GM03348 (cell line): ENCODE data around the gene PYROXD2.

ENCODE experiments used
- DNase-seq: peaks from one replicate; pipeline ENCODE4 v3.0.0; 2012; ENCODE audit warnings: low spot score

PYROXD2 gene

DNA sequence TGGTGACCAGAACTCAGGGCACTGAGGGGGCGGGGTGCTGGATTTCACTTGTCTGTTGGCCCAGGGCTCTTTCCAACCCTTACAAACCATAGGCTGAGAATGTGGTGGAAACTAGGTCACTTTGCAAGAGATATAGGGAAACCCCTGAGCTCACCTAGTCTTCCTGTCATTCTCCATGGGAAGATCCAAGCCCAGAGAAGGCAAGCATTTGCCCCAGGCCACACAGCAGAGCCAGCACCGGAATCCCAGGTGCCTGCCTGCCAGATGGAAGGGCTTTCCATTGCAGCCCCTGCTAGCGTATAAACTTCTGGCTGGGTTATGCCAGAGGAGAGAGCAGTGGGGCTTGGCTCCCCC lies 427 bp downstream of the PYROXD2 start:
- DNase-seq: no peak

DNA sequence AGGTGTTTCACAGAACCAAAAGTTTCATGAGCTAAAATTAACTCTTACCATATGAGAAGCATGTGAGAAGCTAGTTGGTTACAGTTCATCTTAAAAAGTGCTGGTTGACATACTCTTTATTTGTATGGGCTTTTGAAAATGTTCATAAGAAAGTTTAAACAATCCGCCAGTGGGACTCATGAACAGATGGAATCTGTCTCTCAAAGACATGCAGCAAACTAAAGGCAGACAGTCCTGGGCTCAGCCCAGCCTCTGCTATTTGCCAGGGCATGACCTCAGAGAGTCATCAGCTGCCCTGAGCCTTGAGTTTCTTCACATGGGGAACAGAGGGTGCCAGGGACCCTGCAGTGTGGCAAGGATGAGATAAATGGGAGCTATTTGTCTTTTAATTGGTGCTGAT lies 3.2 kb downstream of the PYROXD2 start:
- DNase-seq: peak; percentile 34

DNA sequence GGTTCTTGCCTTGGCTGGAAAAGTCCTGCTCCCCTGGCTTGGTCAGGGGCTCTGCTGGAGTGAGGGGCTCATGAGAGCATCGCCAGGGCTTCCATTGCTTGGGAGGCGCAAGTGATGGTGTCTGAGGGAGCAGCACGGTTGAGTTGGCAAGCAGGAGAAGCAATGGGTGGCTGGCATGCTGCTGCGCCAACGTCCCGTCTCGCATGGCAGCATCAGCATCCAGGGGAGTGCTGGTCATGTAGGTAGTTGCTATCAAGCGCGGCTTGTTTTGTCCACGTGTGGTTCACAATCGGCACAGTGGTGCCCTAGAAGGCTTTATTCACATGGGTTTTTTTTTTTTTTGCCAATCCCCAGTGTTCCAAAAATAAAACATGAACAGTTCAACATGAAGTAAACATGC lies 3.8 kb downstream of the PYROXD2 start:
- no peak for DNase-seq

DNA sequence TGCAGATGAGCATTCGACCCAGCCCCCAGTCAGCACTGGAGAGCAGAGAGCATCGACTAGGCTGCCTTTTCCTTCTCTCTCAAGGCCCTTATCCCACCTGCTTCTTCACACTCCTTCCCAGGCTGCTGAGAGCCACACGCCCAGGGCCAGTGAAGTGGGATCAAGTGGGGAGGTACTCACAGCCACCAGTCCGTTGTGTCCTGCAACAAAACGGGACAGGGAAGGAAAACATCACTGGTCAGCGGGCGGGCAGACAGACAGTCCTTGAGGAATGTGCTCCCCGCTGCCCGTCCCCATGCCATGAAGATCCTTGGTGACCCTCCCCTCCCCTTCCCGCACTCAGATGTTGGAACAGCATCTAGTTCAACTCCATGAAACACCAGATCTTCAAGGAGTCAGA lies 4.2 kb downstream of the PYROXD2 start:
- DNase-seq: no peak

DNA sequence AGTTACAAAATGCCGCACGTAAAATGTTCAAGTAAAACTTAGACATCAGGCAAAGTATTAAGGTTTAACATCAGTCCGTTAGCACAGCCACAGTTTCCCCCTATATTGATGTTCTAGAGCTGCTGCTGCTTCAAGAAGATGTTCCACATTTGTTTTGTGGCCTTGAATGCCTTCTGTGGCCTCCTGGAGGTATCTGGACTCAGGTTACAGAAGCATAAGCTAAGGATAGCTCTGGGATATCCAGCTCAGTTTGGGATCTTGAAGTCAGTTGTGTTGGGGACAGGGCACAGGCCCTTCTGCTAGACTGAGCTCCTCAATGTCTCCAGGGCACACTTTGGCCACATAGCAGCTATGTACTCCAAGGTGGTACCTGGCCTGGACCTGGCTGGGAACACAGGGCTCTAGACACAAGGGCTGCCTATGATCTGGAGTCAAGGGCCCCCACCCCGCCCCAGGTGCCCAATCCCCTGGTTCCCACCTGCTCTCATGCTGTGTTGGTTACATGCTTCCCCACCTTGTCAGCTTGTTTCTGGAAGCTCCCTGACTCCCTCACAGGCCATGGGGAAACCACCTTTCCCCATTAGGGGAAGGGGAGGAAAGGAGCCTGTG lies 4.7 kb downstream of the PYROXD2 start:
- DNase-seq: no peak

DNA sequence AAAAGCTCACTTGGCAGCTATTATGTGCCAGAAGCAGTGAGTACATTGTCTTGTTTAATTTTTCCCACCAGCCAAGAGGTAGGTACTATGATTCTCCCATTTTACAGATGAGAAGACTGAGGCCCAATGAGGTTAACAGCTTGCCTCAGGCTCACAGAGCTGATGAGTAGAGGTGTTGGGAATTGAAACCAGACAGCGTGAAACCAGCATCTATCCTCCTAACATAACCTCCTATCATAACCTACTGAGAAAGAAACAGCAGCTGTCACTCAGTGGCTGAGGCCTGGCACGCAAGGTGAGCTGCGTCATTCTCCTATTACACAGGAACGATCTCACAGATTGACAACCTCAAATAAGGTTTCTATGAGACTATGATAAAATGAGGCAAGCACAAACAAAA lies 6.2 kb downstream of the PYROXD2 start:
- DNase-seq: no peak

DNA sequence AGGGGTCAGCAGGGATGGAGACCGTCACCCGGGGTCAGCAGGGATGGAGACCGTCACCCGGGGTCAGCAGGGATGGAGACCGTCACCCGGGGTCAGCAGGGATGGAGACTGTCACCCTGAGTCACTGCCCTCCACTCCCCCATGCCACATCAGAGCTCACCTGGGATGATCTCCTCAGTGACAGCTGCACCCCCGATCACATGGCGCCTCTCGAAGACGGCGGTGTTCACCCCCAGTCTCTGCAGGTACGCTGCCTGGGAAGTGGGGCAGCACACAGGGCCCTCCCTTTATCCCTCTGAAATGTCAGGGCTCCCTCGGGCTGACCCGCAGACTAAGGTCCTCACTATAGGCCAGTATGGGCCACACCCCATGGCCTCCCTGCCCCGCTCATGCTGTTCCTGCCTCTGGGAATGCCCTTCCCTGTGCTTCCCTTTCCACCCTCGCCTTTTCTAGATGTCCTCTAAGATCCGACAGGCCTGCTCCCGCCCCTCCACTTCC lies 7.2 kb downstream of the PYROXD2 start:
- DNase-seq: no peak

DNA sequence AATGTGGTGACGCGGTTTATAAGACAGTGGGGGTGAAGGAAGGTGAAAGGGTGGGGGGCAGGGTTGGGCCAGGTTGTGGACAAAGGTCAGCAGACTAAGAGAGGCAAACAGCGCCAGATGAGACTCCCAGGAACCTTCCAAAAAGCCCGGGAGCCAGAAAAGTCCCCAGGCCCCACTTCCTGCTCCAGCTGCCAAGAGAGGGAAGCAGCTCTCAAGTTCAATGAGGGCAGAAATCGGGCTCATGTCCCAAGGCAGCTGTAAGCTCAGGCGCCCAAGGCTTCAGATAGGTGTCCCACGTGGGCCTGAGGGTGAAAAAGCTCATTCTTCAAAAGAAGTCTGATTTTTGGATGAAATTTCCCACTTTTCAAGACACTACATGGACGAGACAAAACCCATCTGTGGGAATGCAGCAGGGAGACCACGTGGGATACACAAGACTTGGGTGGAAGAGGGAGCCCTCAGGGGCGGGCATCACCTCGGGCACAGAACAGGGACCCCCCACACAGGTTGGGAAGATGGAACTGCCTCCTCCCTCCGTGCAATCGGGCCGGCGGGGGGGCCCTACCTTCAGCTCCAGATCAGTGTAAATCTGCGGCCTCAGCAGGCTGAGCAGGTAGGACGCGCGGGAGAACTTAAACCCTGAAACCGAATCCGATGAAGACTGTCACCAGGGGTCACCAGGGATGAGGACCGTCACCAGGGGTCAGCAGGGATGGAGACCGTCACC lies 7.8 kb downstream of the PYROXD2 start:
- DNase-seq: no peak

DNA sequence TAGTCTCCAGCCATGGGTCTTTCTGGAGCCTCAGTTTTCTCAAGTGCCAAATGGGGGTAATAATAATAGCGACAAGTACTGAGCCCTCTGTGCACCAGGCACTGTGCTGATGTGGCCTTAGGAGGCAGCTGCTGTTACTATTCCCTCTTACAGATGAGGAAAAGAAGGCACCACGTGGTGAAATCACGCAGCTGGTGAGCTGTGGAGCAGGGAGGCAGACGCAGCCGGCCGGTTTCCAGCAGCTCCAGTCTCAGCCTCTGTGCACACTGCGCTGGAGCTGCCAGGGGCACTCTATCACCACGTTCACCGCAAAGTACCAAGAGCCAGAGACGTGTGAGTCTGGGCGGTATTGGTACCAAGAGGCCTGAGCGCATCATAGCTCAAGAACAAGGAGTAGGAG lies 9.6 kb downstream of the PYROXD2 start:
- DNase-seq: no peak

DNA sequence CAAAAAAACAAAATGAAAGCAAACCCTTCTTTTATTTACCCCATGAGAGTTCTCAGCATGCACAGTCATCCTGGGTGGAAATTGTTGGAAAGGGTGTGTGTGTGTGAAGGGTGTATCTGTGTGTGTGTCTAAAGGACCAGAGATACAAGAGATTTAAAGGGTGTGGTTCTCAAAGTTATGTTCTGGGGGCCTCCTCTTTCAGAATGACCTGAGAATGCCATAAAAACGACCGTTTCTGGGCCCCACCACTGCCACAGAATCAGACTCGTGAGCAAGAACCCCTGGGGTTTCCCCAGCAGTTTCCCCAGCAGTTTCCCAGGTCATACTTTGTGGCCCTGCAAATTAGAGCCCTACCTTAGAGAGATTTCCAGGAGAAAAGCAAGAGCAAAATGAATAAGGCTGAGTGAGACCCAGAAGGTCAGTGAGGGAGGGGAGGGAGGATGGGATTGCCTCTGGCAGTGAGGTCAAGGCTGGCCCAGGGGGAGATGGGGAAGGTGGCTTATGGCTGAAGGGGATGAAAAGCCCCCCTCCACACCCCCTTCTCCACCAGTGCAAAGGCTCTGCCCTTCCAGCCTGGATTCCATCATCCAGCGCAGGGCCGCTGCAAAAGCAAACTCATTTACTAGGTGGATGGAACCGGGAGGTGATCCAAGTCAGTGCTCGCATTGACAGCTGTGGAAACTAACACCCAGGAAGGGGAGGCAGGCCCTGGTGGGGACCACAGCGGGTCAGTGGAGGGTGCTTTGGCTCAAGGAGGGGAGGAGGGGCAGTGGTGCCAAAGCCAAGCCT lies 10.2 kb downstream of the PYROXD2 start:
- peak; percentile 67 for DNase-seq

DNA sequence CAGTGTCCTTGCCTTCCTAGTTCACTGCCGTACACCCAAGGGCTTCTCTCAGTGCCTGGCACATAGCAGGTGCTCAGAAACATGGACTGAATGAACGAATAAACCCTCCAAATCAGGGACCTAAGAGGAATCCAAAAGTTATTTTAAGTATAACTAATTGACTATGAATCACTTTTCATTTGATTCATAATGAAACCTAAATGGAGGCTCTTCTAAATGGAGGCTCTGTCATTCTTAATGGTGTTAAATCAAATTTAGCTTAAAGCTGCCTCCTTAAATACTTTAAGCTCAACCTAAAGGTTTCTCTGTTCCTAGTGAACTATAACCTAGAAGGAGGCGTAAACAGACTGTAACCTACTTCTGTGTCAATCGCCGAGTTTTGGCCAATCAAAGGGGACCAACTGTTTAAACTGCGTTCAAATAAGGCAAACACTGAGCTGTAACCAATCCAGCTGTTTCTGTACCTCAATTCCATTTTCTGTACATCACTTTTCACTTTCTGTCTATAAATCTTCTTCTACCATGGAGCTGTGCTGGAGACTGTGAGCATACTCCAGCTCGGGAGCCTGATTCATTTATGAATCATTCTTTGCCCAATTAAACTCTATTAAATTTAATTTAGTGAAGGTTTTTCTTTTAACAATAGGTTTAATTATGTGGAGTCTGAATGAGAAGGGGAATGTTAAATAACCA lies 11.0 kb downstream of the PYROXD2 start:
- peak; percentile 49 for DNase-seq

DNA sequence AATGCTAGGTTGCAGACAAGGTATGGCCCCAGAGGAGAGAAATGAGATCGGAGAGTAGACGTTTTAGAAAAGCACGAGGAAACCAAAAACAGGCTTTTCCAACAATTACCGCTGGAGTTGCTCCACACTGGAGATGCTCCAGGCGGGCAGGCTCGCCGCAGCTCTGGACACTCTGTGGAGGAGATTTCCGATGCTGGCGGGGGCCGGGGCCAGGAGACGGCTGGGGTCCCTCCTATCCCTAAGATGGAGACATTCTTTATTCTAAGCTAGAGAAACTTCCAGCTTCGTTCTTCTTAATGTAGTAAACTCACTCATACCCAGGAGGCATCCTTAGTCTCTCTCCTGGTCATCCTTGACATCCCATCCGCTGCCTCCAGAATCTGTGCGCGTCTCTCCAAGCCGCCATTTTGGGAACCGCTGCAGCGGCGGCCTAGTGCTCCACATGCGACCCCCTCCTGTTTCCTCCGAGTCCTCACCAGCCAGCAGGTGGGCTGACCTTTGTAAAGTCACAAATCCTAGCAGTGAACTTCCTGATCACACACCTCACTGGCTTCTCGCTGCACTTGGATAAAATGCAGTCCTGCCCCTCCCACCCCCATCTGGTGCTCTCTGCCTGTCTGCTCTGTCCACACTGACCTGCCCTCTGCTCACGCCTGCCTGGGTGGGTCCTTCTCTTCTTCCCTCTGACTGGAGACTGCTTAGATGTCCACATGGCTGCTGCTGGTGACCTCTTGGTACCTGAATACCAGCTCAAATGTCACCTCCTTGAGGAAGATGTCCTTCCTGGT lies 11.9 kb downstream of the PYROXD2 start:
- no peak for DNase-seq

DNA sequence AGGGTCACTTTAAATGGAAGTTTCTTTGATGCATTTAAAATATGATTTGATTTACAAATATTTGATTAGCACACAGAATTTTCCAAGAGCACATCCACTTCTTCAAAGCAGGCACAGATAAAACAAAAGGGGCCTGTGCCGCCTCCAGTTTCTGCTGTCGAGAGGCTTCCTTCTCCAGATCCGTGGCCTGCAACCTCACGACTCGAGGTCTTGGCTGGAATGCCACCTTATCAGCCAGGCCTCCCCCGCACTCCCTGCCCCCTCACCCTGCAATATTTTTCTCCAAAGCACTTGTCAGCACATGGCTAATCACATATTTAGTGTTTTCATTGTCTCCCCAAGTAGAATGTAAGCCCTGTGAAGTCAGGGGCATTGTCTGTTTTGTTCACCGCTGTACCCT lies 12.5 kb downstream of the PYROXD2 start:
- DNase-seq: no peak

DNA sequence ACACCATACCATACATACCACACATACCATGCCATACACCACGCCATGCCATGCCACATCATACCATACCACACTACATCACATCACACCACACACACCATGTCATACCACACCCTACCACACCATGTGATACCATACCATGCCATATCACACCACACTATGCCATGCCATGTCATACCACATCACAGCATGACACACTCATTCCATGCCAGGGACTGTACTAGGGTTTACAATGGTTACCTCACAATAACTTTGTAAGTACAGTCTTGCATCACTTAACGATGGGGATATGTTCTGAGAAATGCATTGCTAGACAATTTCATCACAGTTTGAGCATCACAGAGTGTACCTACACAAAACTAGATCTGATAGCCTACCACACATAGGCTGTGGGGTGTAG lies 14.5 kb downstream of the PYROXD2 start:
- DNase-seq: no peak

DNA sequence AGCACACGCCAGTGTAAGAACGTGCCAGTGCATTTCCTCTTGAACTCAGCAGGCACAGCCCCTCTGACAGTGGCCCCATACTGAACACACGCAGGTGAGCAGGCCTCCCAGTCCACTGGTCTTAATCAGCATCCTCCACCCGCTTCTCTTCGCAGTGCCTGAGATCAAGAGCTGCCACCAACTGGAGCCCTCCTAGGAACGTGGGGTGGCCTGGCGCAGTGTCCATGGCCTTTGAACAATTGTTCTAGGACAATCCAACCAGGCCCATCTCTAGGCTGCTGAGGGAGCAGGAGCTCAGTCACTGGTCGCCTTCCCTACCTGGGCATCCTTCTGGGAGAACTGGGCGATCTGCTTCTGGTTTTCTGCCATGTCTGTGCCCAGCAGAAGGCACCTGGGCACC lies 15.2 kb downstream of the PYROXD2 start:
- DNase-seq: no peak

DNA sequence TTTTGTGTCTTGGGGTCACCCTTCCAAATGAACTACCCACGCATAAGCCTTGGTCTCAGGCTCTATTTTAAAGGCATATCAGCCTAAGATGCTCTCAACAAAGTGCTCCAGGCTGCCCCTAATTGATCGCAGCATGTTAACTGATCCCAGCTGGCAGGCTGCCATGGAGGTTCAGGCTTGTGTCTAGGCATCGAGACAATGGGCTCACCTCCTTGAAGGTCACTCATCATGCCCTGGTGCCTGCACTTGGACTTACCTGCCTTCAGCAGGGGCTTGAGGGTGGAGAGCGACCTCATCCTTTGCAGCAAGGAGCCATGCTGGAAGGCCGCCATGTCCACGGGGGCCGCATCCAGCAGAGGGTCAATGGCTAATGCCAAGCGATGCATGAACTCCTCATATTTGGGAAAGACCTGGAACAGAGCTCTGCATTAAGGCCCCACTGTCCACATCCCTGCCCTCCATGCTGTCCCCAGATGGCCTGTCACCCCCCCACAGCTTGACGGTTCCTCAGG lies 17.8 kb downstream of the PYROXD2 start:
- no peak for DNase-seq

DNA sequence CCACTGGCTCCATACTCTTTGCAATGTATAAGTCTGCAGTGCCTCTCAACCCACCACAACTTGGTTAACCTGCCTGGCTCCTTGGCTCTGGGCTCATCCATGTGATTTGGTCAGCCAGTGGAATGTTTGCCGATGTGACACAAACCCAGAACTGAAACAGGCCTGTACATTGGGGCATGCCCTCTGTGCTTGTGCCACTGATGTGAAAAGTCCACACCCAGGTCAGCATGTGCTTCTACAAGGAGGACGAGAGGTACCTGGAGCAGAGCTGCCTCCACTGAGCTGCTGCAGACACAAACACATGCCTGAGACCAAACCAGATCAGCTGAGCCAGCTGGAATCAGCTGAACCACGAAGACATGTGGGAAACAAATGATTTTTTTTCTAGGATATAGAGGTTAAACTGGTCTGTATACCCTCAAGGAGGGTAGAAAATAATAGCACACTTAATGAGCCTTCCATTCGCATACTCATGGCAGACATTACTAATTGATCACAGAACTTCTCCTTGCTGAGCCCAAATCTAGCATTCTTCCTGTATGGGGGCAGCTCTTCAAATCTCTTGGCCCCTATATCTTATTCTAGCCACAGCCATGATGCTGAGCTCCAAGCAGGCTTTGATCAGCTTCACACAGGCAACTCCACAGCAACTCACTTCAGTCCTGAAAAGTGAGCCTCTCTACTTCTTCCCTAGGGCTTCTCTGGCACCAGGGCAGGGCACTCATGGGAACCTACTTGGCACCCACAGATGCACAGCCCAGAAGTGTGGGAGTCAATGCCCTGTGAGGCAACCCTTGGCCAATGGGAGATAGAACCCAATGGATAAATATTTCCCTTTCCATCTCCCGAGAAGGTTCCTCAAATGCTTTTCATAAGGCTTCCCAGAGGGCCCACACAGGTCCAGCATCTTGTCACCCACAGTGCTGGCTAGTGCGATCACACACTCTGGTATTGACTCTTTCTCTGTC lies 18.6 kb downstream of the PYROXD2 start:
- no peak for DNase-seq

DNA sequence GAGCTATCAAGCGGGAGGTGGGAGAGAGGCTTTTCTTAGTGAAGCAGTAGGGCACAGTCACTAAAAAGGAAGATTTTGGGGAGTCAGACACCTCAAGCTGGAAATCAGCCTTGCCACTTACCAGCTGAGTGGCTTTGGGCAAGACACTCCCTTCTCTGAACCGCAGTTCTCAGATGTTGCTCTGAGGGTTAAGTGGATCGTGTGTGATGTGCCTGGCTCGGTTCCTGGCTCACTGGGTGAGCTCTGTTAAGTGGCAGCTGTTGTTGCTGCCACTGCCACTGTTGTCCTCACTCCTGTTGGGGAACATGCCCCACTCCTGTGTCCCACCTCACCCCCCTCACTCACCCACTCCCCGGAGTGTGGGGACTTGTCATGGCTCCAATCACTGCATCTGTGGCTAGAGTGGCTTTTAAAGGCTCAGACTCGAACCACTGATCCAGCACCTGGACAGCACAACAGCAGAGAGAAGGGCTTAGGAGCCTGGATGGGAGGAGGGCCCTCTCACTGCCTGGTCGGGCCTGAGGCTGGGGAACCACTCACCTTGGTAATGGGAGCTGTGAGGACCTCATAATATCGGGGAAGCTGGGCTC lies 20.0 kb downstream of the PYROXD2 start:
- no peak for DNase-seq

DNA sequence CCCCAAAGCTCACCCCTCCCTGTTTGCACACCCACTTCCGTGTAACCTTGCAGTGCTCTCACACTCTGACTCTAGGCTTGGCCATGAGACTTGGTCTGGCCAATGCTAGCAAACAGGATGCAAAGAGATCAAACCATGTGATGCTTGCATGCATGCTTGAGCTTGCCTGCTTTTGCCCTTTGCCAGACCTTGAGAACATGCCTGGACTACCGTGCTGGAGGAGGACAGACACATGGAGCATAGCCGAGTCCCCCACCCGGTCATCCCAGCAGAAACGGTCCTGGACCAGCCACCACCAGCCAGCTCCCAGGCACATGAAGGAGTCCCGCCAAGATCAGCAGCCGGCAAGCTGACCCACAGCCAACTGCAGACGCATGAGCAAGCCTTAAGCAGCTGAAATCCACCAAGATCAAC lies 23.4 kb downstream of the PYROXD2 start:
- DNase-seq: peak; percentile 55

DNA sequence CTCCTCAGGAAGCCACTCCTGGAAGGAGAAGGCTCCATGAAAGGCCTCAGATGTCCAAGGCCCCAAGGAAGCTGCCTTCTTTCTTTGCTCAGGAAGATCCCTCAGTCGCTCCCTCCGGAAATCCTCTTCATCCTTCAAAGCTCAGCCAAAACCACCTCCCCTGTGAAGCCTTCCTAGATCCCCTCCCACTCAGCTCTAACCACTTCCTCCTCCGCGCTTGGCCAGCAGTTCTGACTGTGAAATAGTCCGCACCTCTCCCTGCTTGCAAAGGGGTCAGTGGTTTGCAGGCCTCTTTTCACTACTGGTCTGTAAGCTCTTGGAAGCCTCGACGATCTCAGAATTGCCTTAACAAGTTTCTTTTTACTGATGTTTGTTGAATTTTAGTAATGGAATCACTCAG lies 23.9 kb downstream of the PYROXD2 start:
- DNase-seq: no peak
